ENCODE data around the gene STT3B. TPM values are rescaled to one million over a fixed set of nuclear protein-coding genes. Genes with fewer than 3 reads are reported as not detected.

STT3B gene
- total RNA-seq, 2 donors from 2014 or later, result 126 to 199 TPM

DNA sequence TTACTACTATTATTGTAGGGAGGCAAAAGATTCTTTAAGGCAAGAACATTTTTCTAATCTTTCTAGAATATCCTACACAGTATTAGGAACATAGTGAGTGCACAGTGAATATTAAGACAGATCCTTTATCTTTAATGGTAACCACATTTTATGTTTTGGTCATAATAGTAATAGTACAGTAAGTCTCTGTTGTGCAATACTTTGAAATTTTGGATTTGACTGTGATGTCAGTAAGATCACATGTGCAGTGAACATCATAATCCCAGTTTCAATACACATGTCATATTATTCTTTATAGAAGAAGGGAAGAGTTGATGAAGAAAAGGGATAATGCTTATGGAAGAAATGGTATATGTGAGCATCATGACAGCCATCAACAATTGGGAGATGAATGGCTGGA, 10.7 kb downstream of the STT3B start:
- no peak overlapping the region for H3K27ac Mint-ChIP-seq
- TF ChIP-seq, protein P1, sequence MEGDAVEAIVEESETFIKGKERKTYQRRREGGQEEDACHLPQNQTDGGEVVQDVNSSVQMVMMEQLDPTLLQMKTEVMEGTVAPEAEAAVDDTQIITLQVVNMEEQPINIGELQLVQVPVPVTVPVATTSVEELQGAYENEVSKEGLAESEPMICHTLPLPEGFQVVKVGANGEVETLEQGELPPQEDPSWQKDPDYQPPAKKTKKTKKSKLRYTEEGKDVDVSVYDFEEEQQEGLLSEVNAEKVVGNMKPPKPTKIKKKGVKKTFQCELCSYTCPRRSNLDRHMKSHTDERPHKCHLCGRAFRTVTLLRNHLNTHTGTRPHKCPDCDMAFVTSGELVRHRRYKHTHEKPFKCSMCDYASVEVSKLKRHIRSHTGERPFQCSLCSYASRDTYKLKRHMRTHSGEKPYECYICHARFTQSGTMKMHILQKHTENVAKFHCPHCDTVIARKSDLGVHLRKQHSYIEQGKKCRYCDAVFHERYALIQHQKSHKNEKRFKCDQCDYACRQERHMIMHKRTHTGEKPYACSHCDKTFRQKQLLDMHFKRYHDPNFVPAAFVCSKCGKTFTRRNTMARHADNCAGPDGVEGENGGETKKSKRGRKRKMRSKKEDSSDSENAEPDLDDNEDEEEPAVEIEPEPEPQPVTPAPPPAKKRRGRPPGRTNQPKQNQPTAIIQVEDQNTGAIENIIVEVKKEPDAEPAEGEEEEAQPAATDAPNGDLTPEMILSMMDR (conservative IDR thresholded peaks at IDR 0.05), result no peak

DNA sequence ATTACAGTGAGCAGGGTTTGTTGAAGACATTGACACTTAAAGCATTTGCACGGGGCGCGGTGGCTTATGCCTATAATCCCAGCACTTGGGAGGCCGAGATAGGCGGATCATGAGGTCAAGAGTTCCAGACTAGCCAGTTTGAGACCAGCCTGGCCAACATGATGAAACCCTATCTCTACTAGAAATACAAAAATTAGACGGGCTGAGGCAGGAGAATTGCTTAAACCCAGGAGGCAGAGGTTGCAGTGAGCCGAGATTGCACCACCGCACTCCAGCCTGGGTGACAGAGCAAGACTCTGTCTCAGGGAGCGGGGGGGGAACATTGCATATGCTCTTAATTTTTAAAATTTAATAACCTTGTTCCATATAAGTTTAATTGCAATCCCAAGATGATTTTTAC, 11.9 kb downstream of the STT3B start:
- Mint-ChIP-seq H3K9me3 (no peaks in the 10 kb centered on the region), H3K27me3 (ENCODE audit: insufficient read depth) (no peaks in the 10 kb centered on the region), H3K36me3 (ENCODE audit: low read depth) (peaks cover 13% of the 10 kb centered on the region), H3K4me1 (peaks cover 35% of the 10 kb centered on the region), H3K27ac (no peak overlapping the region), H3K4me3 (no peak overlapping the region)
- TF ChIP-seq, protein P1 (conservative IDR thresholded peaks at IDR 0.05), result no peak
- Histone ChIP-seq H3K9ac (ENCODE audit: extremely low read depth, low read length, poor library complexity, severe bottlenecking) (no peak overlapping the region), H3K4me1 (ENCODE audit: control insufficient read depth, insufficient read depth, low read length) (peaks cover 6% of the 10 kb centered on the region), H3K9me3 (ENCODE audit: control insufficient read depth, low read length) (no peaks in the 10 kb centered on the region), H3K27ac (ENCODE audit: low read depth, low read length) (no peak overlapping the region), H3K4me3 (ENCODE audit: low read length) (no peak overlapping the region), H3K36me3 (ENCODE audit: control insufficient read depth, insufficient read depth, low read length) (peaks cover 50% of the 10 kb centered on the region), H3K27me3 (ENCODE audit: control insufficient read depth, insufficient read depth, low read length, poor library complexity, severe bottlenecking) (no peaks in the 10 kb centered on the region)
- no peak for DNase-seq
- WGBS, 2 experiments (ENCODE audit: insufficient coverage in 1 of 2, insufficient read length in 1 of 2), result 92 to 100% methylated on average over 5 to 9 of the region's 9 CpGs

More for the DNA sequence above, 10.7 kb downstream of the STT3B start:
- no peaks in the 10 kb centered on the region for H3K27me3 ChIP-seq (ENCODE audit: control insufficient read depth, insufficient read depth, low read length, poor library complexity, severe bottlenecking)
- no peak overlapping the region for H3K9ac ChIP-seq (ENCODE audit: extremely low read depth, low read length, poor library complexity, severe bottlenecking)
- Mint-ChIP-seq H3K4me3 (no peak overlapping the region), H3K27me3 (ENCODE audit: insufficient read depth) (no peaks in the 10 kb centered on the region), H3K36me3 (ENCODE audit: low read depth) (peaks cover 13% of the 10 kb centered on the region), H3K4me1 (peaks cover 47% of the 10 kb centered on the region), H3K9me3 (no peaks in the 10 kb centered on the region)
- H3K4me3 ChIP-seq (ENCODE audit: low read length), result peak overlapping the region; percentile 1
- peaks cover 56% of the 10 kb centered on the region for H3K36me3 ChIP-seq (ENCODE audit: control insufficient read depth, insufficient read depth, low read length)
- H3K27ac ChIP-seq (ENCODE audit: low read depth, low read length), result no peak overlapping the region
- no peak for DNase-seq
- H3K9me3 ChIP-seq (ENCODE audit: control insufficient read depth, low read length), result no peaks in the 10 kb centered on the region
- peaks cover 11% of the 10 kb centered on the region for H3K4me1 ChIP-seq (ENCODE audit: control insufficient read depth, insufficient read depth, low read length)

DNA sequence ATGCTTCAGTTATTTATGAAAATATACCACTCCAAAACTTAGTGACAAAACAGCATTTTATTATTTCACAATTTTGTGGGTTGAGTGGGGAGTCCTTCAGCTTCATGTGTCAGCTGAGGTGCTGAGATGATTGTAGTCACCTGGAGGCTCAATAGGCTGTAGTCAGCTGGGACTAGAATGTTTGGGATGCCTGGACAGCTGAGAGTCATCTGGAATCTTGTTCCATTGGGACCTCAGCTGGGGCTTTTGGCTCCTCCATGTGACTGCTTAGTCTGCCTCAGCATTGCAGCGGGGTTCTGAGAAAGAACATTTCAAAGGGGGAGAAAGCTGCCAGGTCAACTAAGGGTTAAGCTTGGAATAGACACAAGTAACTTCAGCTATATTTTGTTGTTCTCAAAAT, 13.4 kb downstream of the STT3B start:
- peaks cover 11% of the 10 kb centered on the region for H3K36me3 Mint-ChIP-seq (ENCODE audit: low read depth)
- WGBS, 2 experiments (ENCODE audit: insufficient coverage in 1 of 2, insufficient read length in 1 of 2), result 100% methylated on average over 1 of the region's 1 CpG; no CpG with 5 or more reads in 1 of the 2 experiments
- H3K27ac Mint-ChIP-seq, result no peak overlapping the region
- no peak for DNase-seq
- Histone ChIP-seq H3K9ac (ENCODE audit: extremely low read depth, low read length, poor library complexity, severe bottlenecking) (no peak overlapping the region), H3K9me3 (ENCODE audit: control insufficient read depth, low read length) (no peaks in the 10 kb centered on the region), H3K36me3 (ENCODE audit: control insufficient read depth, insufficient read depth, low read length) (peaks cover 46% of the 10 kb centered on the region), H3K4me1 (ENCODE audit: control insufficient read depth, insufficient read depth, low read length) (peaks cover 6% of the 10 kb centered on the region), H3K4me3 (ENCODE audit: low read length) (peak overlapping the region; percentile 17), H3K27me3 (ENCODE audit: control insufficient read depth, insufficient read depth, low read length, poor library complexity, severe bottlenecking) (no peaks in the 10 kb centered on the region), H3K27ac (ENCODE audit: low read depth, low read length) (no peak overlapping the region)
- H3K9me3 Mint-ChIP-seq, result no peaks in the 10 kb centered on the region
- TF ChIP-seq, protein P1 (conservative IDR thresholded peaks at IDR 0.05), result no peak
- peaks cover 32% of the 10 kb centered on the region for H3K4me1 Mint-ChIP-seq
- no peaks in the 10 kb centered on the region for H3K27me3 Mint-ChIP-seq (ENCODE audit: insufficient read depth)
- H3K4me3 Mint-ChIP-seq, result no peak overlapping the region
